HepG2 (cell line): ENCODE measurements around the gene ADIPOR2. TPM values are rescaled to one million over a fixed set of nuclear protein-coding genes. Genes with fewer than 3 reads are reported as not detected.
A peak's percentile ranks its signal among the peaks of the same experiment; 100 is the strongest.

Experiments used
- BCL6 ChIP-seq: IDR thresholded peaks from 2 replicates; pipeline ENCODE4 v1.6.1; 2016; ENCODE audit warnings: missing genetic modification reagents, missing compliant biosample characterization
- HNF1A ChIP-seq, 2 experiments: sonication (generic) in 1 of 2; formaldehyde crosslinking in 1 of 2; IDR thresholded peaks; 2 replicates each; pipeline versions ENCODE4 v1.4.0 to v1.6.1; 2016 to 2020; ENCODE audit warnings: borderline replicate concordance in 1 of 2, low read depth in 1 of 2, mild to moderate bottlenecking in 1 of 2, missing genetic modification reagents in 1 of 2
- PITX1 ChIP-seq: sonication (generic); formaldehyde crosslinking; IDR thresholded peaks from 2 replicates; pipeline ENCODE4 v1.5.1; 2020; ENCODE audit warnings: mild to moderate bottlenecking, missing genetic modification reagents
- PPARG ChIP-seq: conservative IDR thresholded peaks from 2 replicates; pipeline ENCODE4 v1.6.1; 2016; ENCODE audit warnings: missing biosample characterization, missing genetic modification reagents
- RBFOX2 ChIP-seq: fragments of 200-400 bp; formaldehyde crosslinking; IDR thresholded peaks from 2 replicates; pipeline ENCODE4 v1.6.1; 2017; ENCODE audit warnings: low read depth, mild to moderate bottlenecking, low read length
- RCOR2 ChIP-seq: IDR thresholded peaks from 2 replicates; pipeline ENCODE4 v1.6.1; 2016; ENCODE audit warnings: missing biosample characterization, missing genetic modification reagents
- REL ChIP-seq: sonication (generic); formaldehyde crosslinking; conservative IDR thresholded peaks from 2 replicates; pipeline ENCODE4 v1.8.0; 2022; ENCODE audit warnings: mild to moderate bottlenecking, missing genetic modification reagents, moderate library complexity
- SAP130 ChIP-seq: IDR thresholded peaks from 2 replicates; pipeline ENCODE4 v1.6.1; 2016; ENCODE audit warnings: low read depth
- SSRP1 ChIP-seq: IDR thresholded peaks from 2 replicates; pipeline ENCODE4 v1.6.1; 2016; ENCODE audit warnings: control low read depth
- TBX2 ChIP-seq: sonication (generic); formaldehyde crosslinking; IDR thresholded peaks from 2 replicates; pipeline ENCODE4 v1.5.0; 2020; ENCODE audit warnings: missing genetic modification reagents, mild to moderate bottlenecking, borderline replicate concordance
- THAP11 ChIP-seq: IDR thresholded peaks from 2 replicates; pipeline ENCODE4 v1.6.1; 2016; ENCODE audit warnings: missing biosample characterization, missing genetic modification reagents
- ZBTB7A ChIP-seq: sonication (generic); formaldehyde crosslinking; IDR thresholded peaks from 2 replicates; pipeline ENCODE4 v1.8.0; 2022; ENCODE audit warnings: mild to moderate bottlenecking, missing genetic modification reagents
- ZBTB7B ChIP-seq: sonication (generic); formaldehyde crosslinking; IDR thresholded peaks from 2 replicates; pipeline ENCODE4 v1.4.0; 2020; ENCODE audit warnings: missing genetic modification reagents
- ZNF264 ChIP-seq: sonication (generic); formaldehyde crosslinking; IDR thresholded peaks from 2 replicates; pipeline ENCODE4 v1.4.0; 2020; ENCODE audit warnings: missing genetic modification reagents
- ZNF503 ChIP-seq: sonication (generic); formaldehyde crosslinking; IDR thresholded peaks from 2 replicates; pipeline ENCODE4 v1.4.0; 2020; ENCODE audit warnings: missing genetic modification reagents
- polyA plus RNA-seq, 8 experiments: library from polyadenylated mRNA; depleted of rRNA in 3 of 8; stranded (reverse) in 7 of 8; unstranded in 1 of 8; fragments of >200 nt; fragmentation: Illumina TruSeq in 4 of 8; extraction: Trizol in 4 of 8; gene quantifications; 2 replicates each; pipeline versions ENCODE4 v1.2.1 to v1.2.3, GENCODE V29; 2011 to 2016; ENCODE audit warnings: low read depth in 4 of 8, missing spikeins in 1 of 8, mixed read lengths in 1 of 8; ENCODE audit not compliant: insufficient read depth in 1 of 8
- total RNA-seq, 5 experiments: library from RNA; depleted of rRNA; stranded (reverse); fragments of >200 nt; fragmentation: Illumina TruSeq; extraction: Trizol; gene quantifications; 2 replicates each; pipeline ENCODE4 v1.2.3, GENCODE V29; 2016; ENCODE audit warnings: low read depth in 1 of 5

The ADIPOR2 gene
- total and polyA plus RNA-seq, 2 of the 13 experiments (the other 11 are each of a cell fraction or from before 2014, with no cell fraction given): 35.2 to 52.2 TPM

- no peak for TF ChIP-seq ZBTB7A (CRISPR knock-in tag)
- TF ChIP-seq PPARG (CRISPR knock-in tag): peak; percentile 65; the same call in 1 of the 2 replicates
- 0 out of 2 replicates have a peak, but pooled peaks have one; percentile 29 for TF ChIP-seq SSRP1
- TF ChIP-seq TBX2: peak; percentile 27; the same call in 1 of the 2 replicates
- TF ChIP-seq BCL6 (CRISPR knock-in tag): peak; percentile 70
- no peak for TF ChIP-seq REL (CRISPR knock-in tag)
- peak; percentile 33; the same call in 1 of the 2 replicates for TF ChIP-seq ZNF503
- 0 out of 2 replicates have a peak, but pooled peaks have one; percentile 39 for TF ChIP-seq PITX1 (CRISPR knock-in tag)
- TF ChIP-seq ZNF264: 0 out of 2 replicates have a peak, but pooled peaks have one; percentile 52
- TF ChIP-seq HNF1A (IDR thresholded peaks at IDR 0.05; ENCODE audit: low read depth): no peak; the same call in 1 of the 2 replicates
- TF ChIP-seq HNF1A (CRISPR knock-in tag; IDR thresholded peaks at IDR 0.05; ENCODE audit: borderline replicate concordance): 0 out of 2 replicates have a peak, but pooled peaks have one; percentile 18
- peak; percentile 60 for TF ChIP-seq SAP130 (CRISPR knock-in tag)
- TF ChIP-seq ZBTB7B (CRISPR knock-in tag): 0 out of 2 replicates have a peak, but pooled peaks have one; percentile 35
- 0 out of 2 replicates have a peak, but pooled peaks have one; percentile 29 for TF ChIP-seq THAP11
- TF ChIP-seq RBFOX2: no peak
- peak; percentile 85 for TF ChIP-seq RCOR2 (CRISPR knock-in tag)
- TF ChIP-seq, all 625 proteins: peak for 79
These were observed 54.1 kb downstream of the ADIPOR2 start (continued) for GRCh38 chr12:1744932-1745331.
